Muscle of back (tissue), 10 donors: Measurements from ENCODE around the gene RASSF9. TPM values are rescaled to one million over a fixed set of nuclear protein-coding genes. Genes with fewer than 3 reads are reported as not detected.

ENCODE experiments used
- polyA plus RNA-seq, 10 donors: library from polyadenylated mRNA; unstranded; fragments of 120-200 nt; gene quantifications; one replicate each; pipeline ENCODE4 v1.2.1, GENCODE V29; 2013; ENCODE audit not compliant: insufficient read length in 10 of 10

The RASSF9 gene
- polyA plus RNA-seq, 10 donors: 2.5 to 4.9 (median 3.9) TPM

Other genes starting within 250 kb of the RASSF9 start
- 10 to 100 TPM in 3 of 10 donors, 1 to 10 TPM in 6, under 1 TPM in 1; 0.62 to 13.7 (median 5.2) TPM for gene NTS, start 37.9 kb upstream of the RASSF9 start, polyA plus RNA-seq